ENCODE results near the gene S100G. TPM values are rescaled to one million over a fixed set of nuclear protein-coding genes. Genes with fewer than 3 reads are reported as not detected.
"Not testable (repeated sequence)": the region's sequence is repeated elsewhere in the genome, so short reads cannot be mapped to it uniquely, and the experiment has no call there.

Gene S100G
- polyA plus RNA-seq, 3 donors = not detected

GRCh38 chrX:16618422-16618821, 31.5 kb upstream of the S100G start:
- WGBS (ENCODE audit: insufficient coverage) = no CpG with 5 or more reads among the region's 1 CpG
- intact Hi-C loops (cut with micrococcal nuclease) = no loop called here

DNA sequence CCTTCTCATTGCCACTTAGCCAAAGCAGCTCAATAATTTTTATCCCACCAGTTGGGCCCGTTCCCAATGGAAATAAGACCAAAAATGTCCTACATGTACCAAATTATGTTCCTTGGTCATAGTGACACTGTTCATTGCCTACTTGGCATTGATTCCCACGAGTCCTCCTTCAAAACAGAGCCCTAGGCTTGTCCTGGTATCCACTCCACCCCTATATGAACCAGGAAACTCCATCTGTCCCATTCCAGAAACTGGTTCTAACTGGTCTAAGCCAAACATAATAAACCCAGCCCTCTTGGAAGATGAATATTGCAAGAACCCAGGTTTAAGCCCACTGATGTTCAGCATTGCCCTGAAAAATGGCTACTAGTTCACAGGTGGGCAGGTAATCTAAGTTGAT, 30.9 kb upstream of the S100G start:
- no peak overlapping the region for H3K27ac ChIP-seq (ENCODE audit: low read depth in 1 of 2, low read length in 2 of 2)
- H3K9me3 Mint-ChIP-seq = peaks cover 0 to 3% (median 0%) of the 10 kb centered on the region in 7 donors
- H4K20me1 ChIP-seq (ENCODE audit: insufficient read depth, low read length) = no peaks in the 10 kb centered on the region
- H3K9me3 ChIP-seq (replicated peaks in 1 of 2; ENCODE audit: control insufficient read depth in 1 of 2, insufficient read depth in 1 of 2, low read length in 2 of 2) = no peaks in the 10 kb centered on the region
- no peak overlapping the region for H3K4me2 ChIP-seq (replicated peaks; ENCODE audit: extremely low read depth, low read length, poor library complexity, severe bottlenecking)
- H3K4me3 ChIP-seq (replicated peaks in 1 of 3; ENCODE audit: low read depth in 2 of 3, low read length in 3 of 3) = no peak overlapping the region
- no peak for DNase-seq
- no peaks in the 10 kb centered on the region for H3K27me3 ChIP-seq (ENCODE audit: control insufficient read depth in 2 of 2, insufficient read depth in 2 of 2, low read length in 2 of 2)
- peaks cover 16 to 18% of the 10 kb centered on the region in 2 donors for H3K36me3 Mint-ChIP-seq
- no peak overlapping the region for H3K9ac ChIP-seq (ENCODE audit: insufficient read depth, low read length, poor library complexity, severe bottlenecking)
- H3K79me2 ChIP-seq (ENCODE audit: insufficient read depth, low read length) = no peaks in the 10 kb centered on the region
- intact Hi-C loops (cut with micrococcal nuclease) = no loop called here
- H3K36me3 ChIP-seq (replicated peaks in 1 of 2; ENCODE audit: control insufficient read depth in 1 of 2, insufficient read depth in 2 of 2, low read length in 2 of 2) = peaks cover 0 to 6% of the 10 kb centered on the region in 2 donors
- H3K27ac Mint-ChIP-seq = peak overlapping the region in 1 of 7 donors; percentile 38
- 100% methylated on average over 1 of the region's 2 CpGs for WGBS (ENCODE audit: insufficient coverage)
- no peak overlapping the region for H2AFZ ChIP-seq (ENCODE audit: insufficient read depth, low read depth, low read length, poor library complexity, severe bottlenecking)
- H3K4me1 ChIP-seq (ENCODE audit: control insufficient read depth in 1 of 2, insufficient read depth in 2 of 2, low read length in 2 of 2) = no peaks in the 10 kb centered on the region
- no peaks in the 10 kb centered on the region for H3K4me1 Mint-ChIP-seq
- no peak overlapping the region for H3K4me3 Mint-ChIP-seq
- TF ChIP-seq, protein P1, sequence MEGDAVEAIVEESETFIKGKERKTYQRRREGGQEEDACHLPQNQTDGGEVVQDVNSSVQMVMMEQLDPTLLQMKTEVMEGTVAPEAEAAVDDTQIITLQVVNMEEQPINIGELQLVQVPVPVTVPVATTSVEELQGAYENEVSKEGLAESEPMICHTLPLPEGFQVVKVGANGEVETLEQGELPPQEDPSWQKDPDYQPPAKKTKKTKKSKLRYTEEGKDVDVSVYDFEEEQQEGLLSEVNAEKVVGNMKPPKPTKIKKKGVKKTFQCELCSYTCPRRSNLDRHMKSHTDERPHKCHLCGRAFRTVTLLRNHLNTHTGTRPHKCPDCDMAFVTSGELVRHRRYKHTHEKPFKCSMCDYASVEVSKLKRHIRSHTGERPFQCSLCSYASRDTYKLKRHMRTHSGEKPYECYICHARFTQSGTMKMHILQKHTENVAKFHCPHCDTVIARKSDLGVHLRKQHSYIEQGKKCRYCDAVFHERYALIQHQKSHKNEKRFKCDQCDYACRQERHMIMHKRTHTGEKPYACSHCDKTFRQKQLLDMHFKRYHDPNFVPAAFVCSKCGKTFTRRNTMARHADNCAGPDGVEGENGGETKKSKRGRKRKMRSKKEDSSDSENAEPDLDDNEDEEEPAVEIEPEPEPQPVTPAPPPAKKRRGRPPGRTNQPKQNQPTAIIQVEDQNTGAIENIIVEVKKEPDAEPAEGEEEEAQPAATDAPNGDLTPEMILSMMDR (IDR thresholded peaks at IDR 0.05) = no peak
- peaks cover 0 to 19% (median 0%) of the 10 kb centered on the region in 3 donors for H3K27me3 Mint-ChIP-seq (ENCODE audit: low read depth in 3 of 3)

More at GRCh38 chrX:16618422-16618821, 31.5 kb upstream of the S100G start:
- H3K27ac ChIP-seq (ENCODE audit: low read depth in 1 of 2, low read length in 2 of 2) = no peak overlapping the region
- Mint-ChIP-seq H3K4me3 (no peak overlapping the region), H3K27me3 (ENCODE audit: low read depth in 3 of 3) (peaks cover 0 to 19% (median 0%) of the 10 kb centered on the region in 3 donors), H3K9me3 (peaks cover 0 to 3% (median 0%) of the 10 kb centered on the region in 7 donors), H3K36me3 (peaks cover 20 to 22% of the 10 kb centered on the region in 2 donors), H3K27ac (no peak overlapping the region), H3K4me1 (no peaks in the 10 kb centered on the region)
- no peaks in the 10 kb centered on the region for H3K27me3 ChIP-seq (ENCODE audit: control insufficient read depth in 2 of 2, insufficient read depth in 2 of 2, low read length in 2 of 2)
- H2AFZ ChIP-seq (ENCODE audit: insufficient read depth, low read depth, low read length, poor library complexity, severe bottlenecking) = no peak overlapping the region
- H4K20me1 ChIP-seq (ENCODE audit: insufficient read depth, low read length) = no peaks in the 10 kb centered on the region
- no peaks in the 10 kb centered on the region for H3K4me1 ChIP-seq (ENCODE audit: control insufficient read depth in 1 of 2, insufficient read depth in 2 of 2, low read length in 2 of 2)
- H3K36me3 ChIP-seq (replicated peaks in 1 of 2; ENCODE audit: control insufficient read depth in 1 of 2, insufficient read depth in 2 of 2, low read length in 2 of 2) = peaks cover 0 to 6% of the 10 kb centered on the region in 2 donors
- H3K79me2 ChIP-seq (ENCODE audit: insufficient read depth, low read length) = no peaks in the 10 kb centered on the region
- H3K4me3 ChIP-seq (replicated peaks in 1 of 3; ENCODE audit: low read depth in 2 of 3, low read length in 3 of 3) = no peak overlapping the region
- no peak overlapping the region for H3K9ac ChIP-seq (ENCODE audit: insufficient read depth, low read length, poor library complexity, severe bottlenecking)
- no peaks in the 10 kb centered on the region for H3K9me3 ChIP-seq (replicated peaks in 1 of 2; ENCODE audit: control insufficient read depth in 1 of 2, insufficient read depth in 1 of 2, low read length in 2 of 2)
- H3K4me2 ChIP-seq (replicated peaks; ENCODE audit: extremely low read depth, low read length, poor library complexity, severe bottlenecking) = no peak overlapping the region
- DNase-seq = no peak
- TF ChIP-seq, protein P1 (IDR thresholded peaks at IDR 0.05) = no peak

DNA sequence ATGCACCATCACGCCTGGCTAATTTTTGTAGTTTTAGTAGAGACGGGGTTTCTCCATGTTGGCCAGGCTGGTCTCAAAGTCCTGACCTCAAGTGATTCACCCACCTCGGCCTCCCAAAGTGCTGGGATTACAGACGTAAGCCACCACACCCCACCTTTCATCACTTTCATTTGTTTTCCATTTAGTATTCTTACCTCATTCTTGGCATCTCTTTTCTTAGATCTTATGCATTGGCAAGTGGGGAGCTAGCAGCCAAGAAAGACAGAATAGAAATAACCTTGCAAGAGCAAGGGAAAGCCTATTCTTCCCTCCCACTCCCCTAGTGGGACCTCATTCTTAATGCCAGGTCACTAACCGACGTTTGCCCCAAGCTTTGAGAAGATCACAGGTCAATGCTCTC, 21.4 kb upstream of the S100G start:
- H3K9ac ChIP-seq (ENCODE audit: insufficient read depth, low read length, poor library complexity, severe bottlenecking); H3K4me2 ChIP-seq (replicated peaks; ENCODE audit: extremely low read depth, low read length, poor library complexity, severe bottlenecking); DNase-seq; H3K9me3 ChIP-seq (replicated peaks in 1 of 2; ENCODE audit: control insufficient read depth in 1 of 2, insufficient read depth in 1 of 2, low read length in 2 of 2); H3K4me1 Mint-ChIP-seq; H2AFZ ChIP-seq (ENCODE audit: insufficient read depth, low read depth, low read length, poor library complexity, severe bottlenecking); H3K27ac ChIP-seq (ENCODE audit: low read depth in 1 of 2, low read length in 2 of 2); H3K79me2 ChIP-seq (ENCODE audit: insufficient read depth, low read length); H4K20me1 ChIP-seq (ENCODE audit: insufficient read depth, low read length); H3K4me3 Mint-ChIP-seq; H3K27ac Mint-ChIP-seq; H3K4me1 ChIP-seq (ENCODE audit: control insufficient read depth in 1 of 2, insufficient read depth in 2 of 2, low read length in 2 of 2); H3K4me3 ChIP-seq (replicated peaks in 1 of 3; ENCODE audit: low read depth in 2 of 3, low read length in 3 of 3); H3K9me3 Mint-ChIP-seq; H3K27me3 ChIP-seq (ENCODE audit: control insufficient read depth in 2 of 2, insufficient read depth in 2 of 2, low read length in 2 of 2); H3K36me3 ChIP-seq (replicated peaks in 1 of 2; ENCODE audit: control insufficient read depth in 1 of 2, insufficient read depth in 2 of 2, low read length in 2 of 2); intact Hi-C loops (cut with micrococcal nuclease); H3K36me3 Mint-ChIP-seq: not testable (repeated sequence)
- H3K27me3 Mint-ChIP-seq (ENCODE audit: low read depth in 3 of 3) = peaks cover 0 to 20% (median 0%) of the 10 kb centered on the region in 3 donors
- WGBS (ENCODE audit: insufficient coverage) = 100% methylated on average over 2 of the region's 6 CpGs
